Measurements from ENCODE around the gene CARD11.
"Not testable (repeated sequence)": the region's sequence is repeated elsewhere in the genome, so short reads cannot be mapped to it uniquely, and the experiment has no call there.

CARD11 gene

GRCh38 chr7:3021224-3021623, 22.4 kb downstream of the CARD11 start:
- DNase-seq (ENCODE audit: low read depth, low spot score), result not testable (repeated sequence)

GRCh38 chr7:3020416-3020815, 23.3 kb downstream of the CARD11 start:
- no peak for DNase-seq (ENCODE audit: low read depth, low spot score)

GRCh38 chr7:3019801-3020200, 23.9 kb downstream of the CARD11 start:
- no peak for DNase-seq (ENCODE audit: low read depth, low spot score)

- no peak for DNase-seq (ENCODE audit: low read depth, low spot score)
These were observed 29.5 kb downstream of the CARD11 start for GRCh38 chr7:3013975-3014792.

GRCh38 chr7:3011211-3011852, 32.3 kb downstream of the CARD11 start:
- DNase-seq (ENCODE audit: low read depth, low spot score), result no peak

GRCh38 chr7:3010161-3010560, 33.5 kb downstream of the CARD11 start:
- DNase-seq (ENCODE audit: low read depth, low spot score), result no peak

- no peak for DNase-seq (ENCODE audit: low read depth, low spot score)
These were observed 34.6 kb downstream of the CARD11 start for GRCh38 chr7:3009086-3009485.

GRCh38 chr7:3008386-3008785, 35.3 kb downstream of the CARD11 start:
- DNase-seq (ENCODE audit: low read depth, low spot score), result no peak

GRCh38 chr7:3007696-3008095, 36.0 kb downstream of the CARD11 start:
- DNase-seq (ENCODE audit: low read depth, low spot score), result no peak

GRCh38 chr7:3005257-3005656, 38.4 kb downstream of the CARD11 start:
- peak; percentile 12 for DNase-seq (ENCODE audit: low read depth, low spot score)

- no peak for DNase-seq (ENCODE audit: low read depth, low spot score)
These were observed 39.7 kb downstream of the CARD11 start for GRCh38 chr7:3003936-3004335.

GRCh38 chr7:3002631-3003030, 41.0 kb downstream of the CARD11 start:
- no peak for DNase-seq (ENCODE audit: low read depth, low spot score)

- no peak for DNase-seq (ENCODE audit: low read depth, low spot score)
These were observed 43.1 kb downstream of the CARD11 start for GRCh38 chr7:3000566-3000965.

GRCh38 chr7:2999078-2999500, 44.6 kb downstream of the CARD11 start:
- DNase-seq (ENCODE audit: low read depth, low spot score), result no peak

GRCh38 chr7:2997014-2997413, 46.7 kb downstream of the CARD11 start:
- DNase-seq (ENCODE audit: low read depth, low spot score), result no peak

GRCh38 chr7:2996141-2996540, 47.5 kb downstream of the CARD11 start:
- no peak for DNase-seq (ENCODE audit: low read depth, low spot score)

- no peak for DNase-seq (ENCODE audit: low read depth, low spot score)
These were observed 49.8 kb downstream of the CARD11 start for GRCh38 chr7:2993868-2994267.

GRCh38 chr7:2993396-2993795, 50.3 kb downstream of the CARD11 start:
- DNase-seq (ENCODE audit: low read depth, low spot score), result no peak

GRCh38 chr7:2990949-2991470, 52.7 kb downstream of the CARD11 start:
- no peak for DNase-seq (ENCODE audit: low read depth, low spot score)

GRCh38 chr7:2986561-2986960, 57.1 kb downstream of the CARD11 start:
- no peak for DNase-seq (ENCODE audit: low read depth, low spot score)

GRCh38 chr7:2985866-2986265, 57.8 kb downstream of the CARD11 start:
- no peak for DNase-seq (ENCODE audit: low read depth, low spot score)

- DNase-seq (ENCODE audit: low read depth, low spot score), result no peak
These were observed 59.6 kb downstream of the CARD11 start for GRCh38 chr7:2984091-2984490.

- DNase-seq (ENCODE audit: low read depth, low spot score), result no peak
These were observed 60.1 kb downstream of the CARD11 start for GRCh38 chr7:2983586-2983985.
